ENCODE results near the gene GSTA4.

DNA sequence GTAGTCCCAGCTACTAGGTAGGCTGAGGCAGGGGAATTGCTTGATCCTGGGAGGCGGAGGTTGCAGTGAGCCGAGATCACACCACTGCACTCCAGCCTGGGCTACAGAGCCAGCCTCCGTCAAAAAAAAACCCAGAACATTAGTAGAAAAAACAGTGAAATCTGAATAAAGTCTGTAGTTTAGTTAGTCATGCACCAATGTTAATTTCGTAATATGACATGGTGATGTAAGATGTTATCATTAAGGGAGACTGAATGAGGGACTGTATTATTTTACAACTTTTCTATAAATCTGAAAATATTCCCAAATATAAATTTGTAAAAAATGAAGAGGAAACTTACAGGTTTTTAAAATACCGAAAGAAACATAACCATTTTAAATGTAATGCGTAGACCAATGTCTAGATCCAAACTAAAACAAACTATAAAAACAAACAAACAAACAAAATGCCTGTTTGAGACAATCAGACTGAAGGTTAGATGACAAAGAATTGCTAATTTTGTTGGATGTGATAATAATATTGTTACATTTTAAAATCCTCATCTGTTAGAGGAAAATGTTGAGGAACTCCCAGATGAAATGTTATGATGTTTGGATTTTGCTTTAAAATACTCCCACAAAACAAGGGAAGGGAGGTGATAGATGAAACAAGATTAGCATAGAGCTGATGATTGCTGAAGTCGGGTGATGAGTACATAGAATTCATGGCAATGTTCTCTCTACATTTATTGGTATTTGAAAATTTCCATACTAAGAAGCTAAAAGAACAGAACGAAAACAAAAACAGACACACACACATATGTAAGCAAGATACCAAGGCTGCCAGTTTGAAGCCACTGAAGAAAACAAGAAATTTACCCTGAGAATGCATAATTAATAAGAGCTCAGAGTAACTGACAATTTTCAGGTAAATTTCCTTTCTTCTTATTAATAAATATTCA is 1.8 kb downstream of the GSTA4 start:
- TF ChIP-seq CTCF (conservative IDR thresholded peaks at IDR 0.05; ENCODE audit: low read depth, low read length) (no peak), EZH2 (IDR thresholded peaks at IDR 0.05; ENCODE audit: borderline replicate concordance, low read depth, low read length, poor library complexity, severe bottlenecking) (no peak)
